ENCODE results near the gene PAK4.

PAK4 gene

DNA sequence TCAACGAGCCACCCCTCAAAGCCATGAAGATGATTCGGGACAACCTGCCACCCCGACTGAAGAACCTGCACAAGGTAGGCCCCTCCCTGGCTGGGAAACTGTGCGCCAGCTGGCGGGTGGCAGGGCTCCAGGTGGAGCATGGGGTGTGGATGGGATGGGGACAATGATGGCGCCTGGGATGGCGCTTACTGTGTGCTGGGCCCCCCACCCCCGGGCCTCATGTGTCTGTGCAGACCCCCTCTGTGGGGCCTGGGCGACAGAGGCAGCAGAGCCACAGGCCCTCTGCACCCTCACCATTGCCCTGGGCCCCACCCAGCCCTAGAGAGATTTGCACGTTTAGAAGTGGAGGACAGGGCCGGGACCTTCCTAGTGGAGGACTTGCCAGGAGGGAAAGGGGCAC lies 52.1 kb downstream of the PAK4 start:
- DNase-seq = no peak

GRCh38 chr19:39178296-39179006 lies 52.9 kb downstream of the PAK4 start:
- DNase-seq = no peak

DNA sequence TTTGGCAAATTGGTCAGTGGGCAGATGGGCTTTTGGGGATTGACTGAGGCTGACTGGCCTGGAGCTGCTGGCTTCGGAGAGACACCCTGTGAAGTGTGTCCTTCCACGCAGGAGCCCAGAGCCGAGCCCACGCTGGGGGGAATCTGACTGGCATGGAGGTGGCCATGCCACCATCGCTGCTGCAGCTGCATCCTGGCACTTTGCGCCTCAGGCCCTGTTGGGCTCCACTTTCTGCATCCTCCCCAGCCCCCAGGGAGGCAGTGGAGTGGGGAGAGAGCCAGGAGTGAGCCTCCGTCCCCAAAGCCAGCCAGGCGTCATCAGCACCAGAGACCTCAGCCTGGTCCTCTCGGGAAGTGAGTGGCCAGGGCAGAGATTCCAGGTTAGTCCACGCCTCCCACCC lies 54.2 kb downstream of the PAK4 start:
- no peak for DNase-seq

GRCh38 chr19:39180749-39181148 lies 55.2 kb downstream of the PAK4 start:
- DNase-seq = no peak

- no peak for DNase-seq
Observed at GRCh38 chr19:39181500-39182173, 56.1 kb downstream of the PAK4 start.

DNA sequence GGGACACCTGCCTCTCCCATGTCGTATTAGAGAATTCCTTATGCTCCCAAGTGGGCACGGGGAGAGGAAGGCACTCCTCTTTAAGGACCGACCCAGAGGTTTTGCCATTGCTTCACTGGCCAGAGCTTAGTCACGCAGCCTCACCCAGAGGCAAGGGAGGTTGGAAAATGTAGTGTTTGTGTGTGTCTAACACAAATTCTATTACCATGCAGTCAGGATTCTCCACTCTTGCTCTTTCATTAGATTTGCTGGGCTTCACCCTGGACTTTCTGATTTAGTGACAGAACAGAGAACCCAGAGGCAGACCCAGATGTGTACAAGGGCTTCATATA lies 56.6 kb downstream of the PAK4 start:
- DNase-seq = no peak

DNA sequence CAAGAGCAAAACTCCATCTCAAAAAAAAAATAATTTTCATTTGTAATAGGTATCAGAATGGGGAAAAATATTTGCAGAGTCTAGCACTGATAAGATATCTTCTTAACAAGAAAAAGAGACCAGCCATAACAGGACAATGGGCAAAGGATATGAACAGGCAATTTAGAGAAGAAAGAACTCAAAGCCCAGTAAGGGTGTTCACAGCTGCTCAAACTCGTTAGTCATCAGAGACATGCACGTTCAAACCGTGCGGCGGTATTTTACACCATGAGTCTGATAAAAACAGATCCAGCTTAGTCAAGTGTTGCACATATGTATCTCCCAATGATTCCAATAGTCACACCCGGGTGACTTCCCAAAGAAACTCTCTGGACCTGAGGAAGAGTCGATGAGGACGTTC lies 57.5 kb downstream of the PAK4 start:
- no peak for DNase-seq

DNA sequence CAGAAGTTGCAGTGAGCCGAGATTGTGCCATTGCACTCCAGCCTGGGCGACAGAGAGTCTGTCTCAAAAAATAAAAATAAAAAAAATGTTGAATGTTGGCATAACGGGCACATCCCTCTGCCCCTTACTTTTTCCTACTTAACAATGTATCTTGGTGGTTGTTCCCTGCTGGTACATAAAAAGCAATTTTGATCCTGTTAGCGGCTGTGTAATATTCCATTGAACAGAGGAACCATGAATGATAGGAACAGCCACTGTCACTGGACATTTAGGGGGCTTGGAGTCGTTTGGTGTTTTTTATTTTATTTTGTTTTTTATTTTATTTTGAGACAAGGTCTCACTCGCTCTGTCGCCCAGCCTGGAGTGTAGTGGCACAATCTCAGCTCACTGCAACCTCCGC lies 60.8 kb downstream of the PAK4 start:
- DNase-seq = no peak

DNA sequence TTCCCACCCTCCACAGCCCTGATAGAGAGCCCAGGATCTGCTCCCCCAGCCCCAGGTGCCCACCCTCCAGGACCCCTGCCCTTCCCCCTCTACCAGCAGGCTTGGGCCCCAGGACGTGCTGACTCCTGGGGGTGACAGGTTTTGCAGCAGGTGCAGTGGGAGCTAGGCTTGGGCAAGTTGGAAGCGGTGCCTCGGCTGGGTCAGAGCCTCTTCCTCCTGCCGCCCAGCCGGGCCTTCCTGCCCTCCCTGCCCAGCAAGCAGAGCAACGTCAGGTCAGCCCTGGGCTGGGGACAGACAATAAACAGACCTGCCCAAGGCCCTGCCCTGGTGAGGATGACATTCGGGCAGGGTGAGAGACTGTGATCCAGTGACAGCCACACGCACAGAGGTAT lies 62.0 kb downstream of the PAK4 start:
- DNase-seq = no peak

DNA sequence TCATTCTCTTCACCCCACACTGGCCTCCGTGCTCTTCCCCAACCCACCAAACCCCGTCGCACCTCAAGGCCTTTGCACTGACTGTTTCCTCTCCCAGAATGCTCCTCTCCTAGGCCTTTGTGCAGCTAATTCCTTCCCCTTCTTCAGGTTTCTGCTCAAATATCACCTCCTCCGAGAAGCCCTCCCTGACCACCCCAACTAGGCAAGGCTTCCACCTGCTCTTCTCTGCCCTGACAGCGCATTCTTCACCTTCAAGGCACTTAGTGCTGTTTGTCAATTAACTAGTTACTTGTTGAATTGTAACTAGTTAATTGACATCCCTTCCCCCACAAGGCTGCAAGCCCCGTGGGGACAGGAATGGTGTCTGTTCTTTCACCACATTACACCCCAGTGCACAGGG lies 63.4 kb downstream of the PAK4 start:
- DNase-seq = no peak

- DNase-seq = no peak
Observed at GRCh38 chr19:39190768-39191167, 65.2 kb downstream of the PAK4 start.

GRCh38 chr19:39192846-39193245 lies 67.3 kb downstream of the PAK4 start:
- no peak for DNase-seq

DNA sequence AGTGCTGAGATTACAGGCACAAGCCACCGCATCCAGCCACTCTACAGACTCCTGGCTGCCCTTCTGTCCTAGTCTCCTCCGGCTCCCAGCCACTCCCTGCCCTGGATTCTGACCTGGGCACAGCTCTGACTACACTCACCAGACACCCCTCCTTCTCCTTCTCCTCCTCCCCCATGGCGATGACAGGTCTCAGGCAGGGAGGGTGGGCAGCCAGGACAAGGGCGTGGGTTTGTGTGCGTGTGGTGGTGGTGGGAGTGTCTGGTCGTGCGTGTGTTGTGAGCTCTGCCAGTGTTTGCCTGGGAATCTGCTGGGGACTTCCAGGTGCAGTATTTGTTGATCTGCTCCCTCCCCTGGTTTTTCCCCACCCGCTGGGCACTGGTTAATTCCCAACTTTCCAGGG lies 68.2 kb downstream of the PAK4 start:
- no peak for DNase-seq

- no peak for DNase-seq
Observed at GRCh38 chr19:39194832-39195542, 69.4 kb downstream of the PAK4 start.

DNA sequence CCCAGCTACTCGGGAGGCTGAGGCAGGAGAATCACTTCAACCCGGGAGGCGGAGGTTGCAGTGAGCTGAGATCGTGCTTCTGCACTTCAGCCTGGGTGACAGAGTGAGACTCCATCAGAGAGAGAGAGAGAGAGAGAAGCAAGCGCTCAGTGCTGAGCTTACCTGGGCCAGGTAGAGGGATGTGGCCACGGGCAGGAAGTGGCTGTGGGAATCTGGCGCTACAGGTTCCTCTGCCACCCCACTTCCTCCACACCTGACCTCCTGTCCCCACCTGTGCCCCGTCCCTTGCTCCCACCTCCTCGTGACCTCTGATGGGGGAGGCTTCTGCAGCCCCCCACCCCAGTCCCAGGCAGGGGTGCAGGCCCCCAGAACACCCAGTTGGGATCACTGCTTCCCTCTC lies 70.2 kb downstream of the PAK4 start:
- DNase-seq = no peak

DNA sequence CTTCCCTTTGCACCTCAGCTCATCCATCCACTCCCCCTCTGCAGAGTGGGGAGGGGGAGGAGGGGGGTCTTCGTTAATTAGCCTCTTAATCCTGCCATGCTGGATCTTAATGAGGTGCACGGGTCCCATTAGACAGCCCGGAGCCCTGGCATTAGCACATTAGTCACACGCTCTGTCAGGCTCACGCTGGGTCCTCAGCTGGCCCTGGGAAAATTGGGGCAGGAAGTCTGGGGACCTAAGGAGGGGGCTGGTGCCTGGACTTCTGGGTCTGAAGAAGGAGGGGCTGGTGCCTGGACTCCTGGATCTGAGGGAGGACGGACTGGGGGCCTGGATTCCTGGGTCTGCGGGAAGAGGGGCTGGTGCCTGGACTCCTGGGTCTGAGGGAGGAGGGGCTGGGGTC lies 70.7 kb downstream of the PAK4 start:
- DNase-seq = no peak

- DNase-seq = no peak
Observed at GRCh38 chr19:39196860-39197562, 71.4 kb downstream of the PAK4 start, which contains the start of gene NCCRP1. Gene NCCRP1 (plus strand): TSS chr19:39196964. CDS start chr19:39196983, 19 bp downstream.

DNA sequence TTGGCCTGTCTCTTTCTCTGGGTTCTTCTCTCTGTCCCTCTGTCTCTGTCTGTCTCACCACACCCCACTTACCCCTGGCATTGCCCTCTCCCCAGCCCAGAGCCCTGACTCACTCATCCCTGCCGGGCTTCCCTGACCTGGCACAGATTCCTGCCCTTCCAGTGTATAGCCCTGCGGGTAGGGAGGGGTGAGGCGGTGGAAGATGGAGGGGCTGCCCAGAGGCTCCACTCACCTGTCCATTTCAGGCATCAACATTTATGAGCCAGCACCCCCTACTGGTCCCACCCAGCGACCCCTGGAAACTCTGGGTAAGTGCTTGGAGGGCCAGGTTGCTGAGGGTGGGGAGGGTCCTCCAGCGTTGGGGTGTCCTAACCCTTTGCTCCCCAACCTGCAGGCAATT lies 72.2 kb downstream of the PAK4 start:
- no peak for DNase-seq

DNA sequence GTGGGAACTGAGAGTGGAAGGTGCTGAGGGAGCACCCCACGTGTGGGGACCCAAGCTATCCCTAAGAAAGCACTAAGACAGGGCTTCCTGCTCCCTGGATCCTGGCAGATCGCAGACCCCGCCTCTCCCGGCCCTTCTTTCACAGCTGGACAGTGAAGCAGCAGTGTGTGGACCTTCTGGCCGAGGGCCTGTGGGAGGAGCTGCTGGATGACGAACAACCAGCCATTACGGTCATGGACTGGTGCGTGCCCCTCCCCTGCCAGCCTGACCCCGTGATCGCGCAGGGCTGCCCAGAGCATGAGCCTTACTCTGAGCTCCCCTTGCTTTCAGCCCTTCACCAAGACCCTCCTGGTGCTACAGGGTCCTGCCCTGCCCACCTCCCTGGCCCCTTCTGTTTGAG lies 73.4 kb downstream of the PAK4 start:
- peak in 34 of 56 donors; percentile 0 to 70 (median 32) for DNase-seq

DNA sequence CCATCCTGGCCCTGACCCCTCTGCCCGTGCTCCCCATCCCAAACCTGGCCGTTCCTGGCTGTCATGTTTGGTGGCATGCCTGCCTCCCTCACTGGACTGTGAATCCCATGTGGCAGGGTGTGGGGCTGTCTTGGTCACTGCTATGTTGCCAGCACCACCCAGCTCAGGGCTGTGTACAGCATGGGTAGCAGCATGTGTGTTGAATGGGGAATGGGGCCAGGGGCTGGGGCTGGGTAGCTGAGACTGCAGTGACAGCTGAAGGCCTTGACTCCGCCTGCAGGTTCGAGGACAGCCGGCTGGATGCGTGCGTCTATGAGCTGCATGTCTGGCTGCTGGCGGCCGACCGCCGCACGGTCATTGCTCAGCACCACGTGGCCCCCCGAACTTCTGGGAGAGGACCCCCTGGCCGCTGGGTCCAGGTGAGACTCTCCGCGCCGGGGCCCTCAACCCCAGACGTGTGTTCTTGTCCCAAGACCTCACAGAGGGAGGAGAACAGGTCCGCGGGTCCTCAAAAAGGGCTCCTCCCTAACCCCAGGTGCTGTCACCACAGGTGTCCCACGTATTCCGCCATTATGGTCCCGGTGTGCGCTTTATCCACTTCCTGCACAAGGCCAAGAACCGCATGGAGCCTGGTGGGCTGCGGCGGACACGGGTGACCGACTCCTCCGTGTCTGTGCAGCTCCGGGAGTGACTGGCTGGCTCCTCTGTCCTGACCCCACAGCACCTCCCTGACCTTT lies 74.6 kb downstream of the PAK4 start:
- no peak for DNase-seq

DNA sequence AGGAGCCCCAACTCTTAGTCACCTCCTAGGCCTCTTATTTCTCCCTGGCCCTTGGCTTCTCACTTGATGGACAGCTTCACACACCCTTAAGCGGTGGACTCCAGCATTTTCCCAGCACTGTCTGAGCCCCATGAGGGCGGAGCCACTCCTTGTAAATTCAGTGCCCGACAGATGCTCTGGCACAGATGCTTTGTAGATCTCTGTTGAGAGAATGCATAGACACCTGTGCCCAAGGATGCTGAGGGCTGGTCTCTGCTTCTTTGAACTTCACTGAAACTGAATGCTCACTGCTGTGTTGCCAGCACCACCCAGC lies 75.2 kb downstream of the PAK4 start:
- DNase-seq = no peak

DNA sequence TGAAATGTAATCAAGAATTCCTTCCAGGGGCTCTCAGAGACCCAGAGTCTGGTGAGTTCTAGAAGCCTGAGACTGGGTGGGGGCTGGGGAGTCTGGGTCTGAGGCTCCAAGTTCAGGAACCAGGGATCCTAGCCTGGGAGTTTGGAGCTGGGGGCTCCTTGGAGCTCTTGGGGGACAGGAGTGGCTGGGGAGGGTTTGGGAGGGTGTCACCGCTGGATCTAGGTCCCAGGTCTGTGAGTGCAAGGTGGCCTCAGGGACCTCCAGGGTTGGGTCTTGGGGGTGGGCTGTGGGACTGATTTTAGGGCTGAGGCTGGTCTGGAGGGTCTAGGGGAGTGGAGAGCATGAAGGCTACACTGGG lies 77.4 kb downstream of the PAK4 start:
- no peak for DNase-seq

All from amygdala (tissue), 56 donors.